Stimulated activated CD4-positive, alpha-beta T cell treated with anti-CD3 and anti-CD28 coated beads, TNF-alpha, amount 100 ng/mL, for 48 hours (primary cell): ENCODE data around the gene MBLAC1.
"Not testable (repeated sequence)": the region's sequence is repeated elsewhere in the genome, so short reads cannot be mapped to it uniquely, and the experiment has no call there.

ENCODE experiments used
- DNase-seq, 3 donors: peaks; one replicate each; pipeline ENCODE4 v3.0.0-alpha.2; 2020; ENCODE audit warnings: low read depth in 3 of 3

The MBLAC1 gene

DNA sequence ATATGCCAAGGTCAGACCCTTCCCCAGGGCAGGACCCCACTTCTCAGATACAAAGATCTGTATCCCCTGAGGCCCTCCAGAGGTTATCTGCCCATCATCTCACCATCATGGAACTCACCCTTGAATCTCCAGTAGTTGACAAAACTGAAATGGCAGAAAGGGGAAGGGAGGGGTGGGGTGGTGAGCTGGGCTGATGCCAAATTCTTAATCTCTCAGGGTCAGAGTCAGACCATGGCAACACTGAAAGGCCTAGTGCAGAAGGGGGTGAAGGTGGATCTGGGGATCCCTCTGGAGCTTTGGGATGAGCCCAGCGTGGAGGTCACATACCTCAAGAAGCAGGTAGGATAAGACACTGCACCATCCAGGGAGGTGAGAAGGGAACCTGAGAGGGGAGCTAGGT lies 4.2 kb upstream of the MBLAC1 start:
- no peak for DNase-seq

DNA sequence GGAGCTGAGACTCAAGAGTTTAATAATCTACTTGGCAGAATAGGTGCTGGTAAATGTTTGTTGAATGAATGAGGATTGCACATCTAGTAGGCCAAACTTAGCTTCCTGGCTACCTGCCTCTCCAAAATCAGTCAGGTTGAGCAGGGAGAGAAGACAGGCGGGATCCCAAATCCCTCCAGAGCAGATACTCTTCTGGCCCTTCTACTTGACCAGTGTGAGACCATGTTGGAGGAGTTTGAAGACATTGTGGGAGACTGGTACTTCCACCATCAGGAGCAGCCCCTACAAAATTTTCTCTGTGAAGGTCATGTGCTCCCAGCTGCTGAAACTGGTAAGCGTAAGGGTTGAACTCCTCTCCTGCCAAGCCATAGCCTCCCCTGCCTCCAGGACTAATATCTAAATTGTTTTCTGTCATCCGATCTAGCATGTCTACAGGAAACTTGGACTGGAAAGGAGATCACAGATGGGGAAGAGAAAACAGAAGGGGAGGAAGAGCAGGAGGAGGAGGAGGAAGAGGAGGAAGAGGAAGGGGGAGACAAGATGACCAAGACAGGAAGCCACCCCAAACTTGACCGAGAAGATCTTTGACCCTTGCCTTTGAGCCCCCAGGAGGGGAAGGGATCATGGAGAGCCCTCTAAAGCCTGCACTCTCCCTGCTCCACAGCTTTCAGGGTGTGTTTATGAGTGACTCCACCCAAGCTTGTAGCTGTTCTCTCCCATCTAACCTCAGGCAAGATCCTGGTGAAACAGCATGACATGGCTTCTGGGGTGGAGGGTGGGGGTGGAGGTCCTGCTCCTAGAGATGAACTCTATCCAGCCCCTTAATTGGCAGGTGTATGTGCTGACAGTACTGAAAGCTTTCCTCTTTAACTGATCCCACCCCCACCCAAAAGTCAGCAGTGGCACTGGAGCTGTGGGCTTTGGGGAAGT lies 2.2 kb upstream of the MBLAC1 start:
- DNase-seq = no peak

DNA sequence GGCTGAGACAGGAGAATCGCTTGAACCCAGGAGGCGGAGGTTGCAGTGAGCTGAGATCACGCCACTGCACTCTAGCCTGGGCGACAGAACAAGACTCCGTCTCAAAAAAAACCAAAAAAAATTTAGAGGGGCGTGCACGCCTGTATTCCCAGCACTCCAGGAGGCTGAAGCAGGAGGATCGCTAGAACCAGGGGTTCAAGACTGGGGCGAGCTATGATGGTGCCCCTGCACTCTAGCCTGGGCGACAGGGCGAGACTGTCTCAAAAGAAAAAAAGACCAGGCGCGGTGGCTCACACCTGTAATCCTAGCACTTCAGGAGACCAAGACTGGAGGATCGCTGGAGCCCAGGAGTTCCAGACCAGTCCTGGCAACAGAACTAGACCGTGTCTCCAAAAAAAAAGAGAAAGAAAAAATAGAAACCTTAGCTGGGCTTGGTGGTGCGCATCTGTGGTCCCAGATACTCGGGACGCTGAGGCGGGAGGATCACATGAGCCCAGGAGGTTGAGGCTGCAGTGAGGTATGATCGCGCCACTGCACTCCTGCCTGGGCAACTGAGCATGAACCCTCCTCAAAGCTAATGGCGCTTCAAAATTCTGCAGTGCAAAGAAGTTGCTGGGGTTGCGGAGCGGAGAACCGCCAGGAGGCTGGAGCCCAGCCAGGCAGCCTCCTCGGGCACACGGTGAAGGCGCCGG lies 382 bp upstream of the MBLAC1 start:
- no peak for DNase-seq

DNA sequence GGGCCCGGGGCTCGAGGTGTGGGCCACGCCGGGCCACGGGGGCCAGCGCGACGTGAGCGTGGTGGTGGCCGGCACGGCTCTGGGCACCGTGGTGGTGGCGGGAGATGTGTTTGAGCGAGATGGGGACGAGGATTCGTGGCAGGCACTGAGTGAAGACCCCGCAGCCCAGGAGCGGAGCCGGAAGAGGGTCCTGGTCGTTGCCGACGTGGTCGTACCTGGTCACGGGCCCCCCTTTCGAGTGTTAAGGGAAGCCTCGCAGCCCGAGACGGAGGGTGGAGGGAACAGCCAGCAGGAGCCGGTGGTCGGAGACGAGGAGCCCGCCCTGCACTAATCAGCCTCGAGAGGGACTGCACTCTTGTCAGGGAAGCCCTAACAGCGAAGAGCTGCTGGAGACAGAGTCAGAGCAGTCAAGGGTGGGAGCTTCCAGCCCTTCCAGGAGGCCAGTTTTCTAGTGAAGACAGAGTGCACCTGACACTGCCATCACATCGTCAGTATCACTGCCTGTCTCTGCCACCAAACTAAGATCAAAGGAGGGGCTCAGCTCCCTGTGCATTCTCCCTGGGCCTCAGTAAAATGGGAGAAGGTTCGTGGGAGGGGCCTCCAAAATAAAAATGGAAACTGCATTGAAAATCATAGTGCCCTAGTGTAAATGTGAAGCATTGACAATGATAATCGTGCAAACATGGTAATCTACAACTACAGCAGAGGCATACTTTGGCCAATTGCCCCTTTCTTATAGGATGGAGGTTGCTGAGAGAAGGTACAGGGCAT lies 1.3 kb downstream of the MBLAC1 start:
- no peak for DNase-seq

DNA sequence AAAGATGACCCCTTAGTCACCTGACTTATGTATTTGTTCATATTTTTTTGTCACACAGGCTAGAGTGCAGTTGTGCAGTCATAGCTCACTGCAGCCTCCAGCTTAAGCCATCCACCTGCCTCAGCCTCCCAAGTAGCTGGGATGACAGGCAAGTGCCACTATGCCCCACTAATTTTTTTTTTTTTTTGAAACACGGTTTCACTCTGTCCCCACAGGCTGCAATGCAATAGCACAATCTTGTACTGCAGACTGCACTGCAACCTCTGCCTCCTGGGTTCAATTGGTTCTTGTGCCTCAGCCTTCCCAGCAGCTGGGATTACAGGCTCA lies 1.8 kb downstream of the MBLAC1 start:
- no peak for DNase-seq

DNA sequence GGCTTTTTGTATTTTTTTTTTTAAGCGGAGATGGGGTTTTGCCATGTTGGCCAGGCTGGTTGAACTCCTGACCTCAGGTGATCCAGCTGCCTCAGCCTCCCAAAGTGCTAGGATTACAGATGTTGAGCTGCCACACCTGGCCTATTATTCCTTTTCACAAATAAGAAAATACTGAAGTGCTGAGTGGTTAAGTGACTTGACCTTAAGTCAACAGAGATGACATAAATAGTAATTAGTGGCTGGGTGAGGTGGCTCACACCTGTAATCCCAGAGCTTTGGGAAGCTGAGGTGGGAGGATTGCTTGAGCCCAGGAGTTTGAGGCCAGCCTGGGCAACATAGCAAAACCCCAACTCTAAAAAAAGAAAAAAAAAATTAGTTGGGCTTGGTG lies 3.4 kb downstream of the MBLAC1 start:
- DNase-seq = not testable (repeated sequence)

DNA sequence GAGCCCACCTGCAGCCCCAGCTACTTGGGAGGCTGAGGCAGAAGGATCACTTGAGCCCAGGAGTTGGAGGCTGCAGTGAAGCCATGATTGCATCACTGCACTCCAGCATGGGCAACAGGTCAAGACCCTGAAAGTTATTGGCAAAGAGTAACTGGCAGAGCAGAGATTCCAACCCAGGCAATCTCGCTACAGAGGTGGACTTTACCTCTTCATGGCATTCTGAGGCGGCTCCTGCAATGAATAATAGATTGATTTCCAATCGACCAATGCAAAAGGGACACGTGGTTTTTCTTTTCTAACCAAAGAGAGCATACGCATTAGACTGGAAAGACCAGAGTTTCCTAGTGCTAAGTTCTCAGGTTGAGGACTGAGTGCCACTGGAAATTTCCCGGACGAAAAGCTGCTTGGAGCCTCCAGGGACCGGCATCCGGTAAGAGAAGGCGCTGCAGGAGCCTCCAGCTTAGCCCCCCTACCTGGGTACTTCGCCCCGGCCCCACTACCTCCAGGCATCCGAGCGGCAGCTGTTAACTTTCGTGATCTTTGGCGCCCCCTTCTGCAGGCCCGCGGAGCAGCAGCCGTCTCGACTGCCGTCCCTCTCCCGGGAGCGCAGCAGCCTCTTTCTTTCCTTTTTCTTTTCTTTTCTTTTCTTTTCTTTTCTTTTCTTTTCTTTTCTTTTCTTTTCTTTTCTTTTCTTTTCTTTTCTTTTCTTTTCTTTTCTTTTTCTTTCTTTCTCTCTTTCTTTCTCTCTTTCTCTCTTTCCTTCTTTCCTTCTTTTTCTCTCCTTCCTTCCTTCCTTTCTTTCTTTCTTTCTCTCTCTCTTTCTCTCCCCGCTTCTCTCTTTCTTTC lies 4.1 kb downstream of the MBLAC1 start:
- DNase-seq = peak; percentile 59 to 88 (median 75)

DNA sequence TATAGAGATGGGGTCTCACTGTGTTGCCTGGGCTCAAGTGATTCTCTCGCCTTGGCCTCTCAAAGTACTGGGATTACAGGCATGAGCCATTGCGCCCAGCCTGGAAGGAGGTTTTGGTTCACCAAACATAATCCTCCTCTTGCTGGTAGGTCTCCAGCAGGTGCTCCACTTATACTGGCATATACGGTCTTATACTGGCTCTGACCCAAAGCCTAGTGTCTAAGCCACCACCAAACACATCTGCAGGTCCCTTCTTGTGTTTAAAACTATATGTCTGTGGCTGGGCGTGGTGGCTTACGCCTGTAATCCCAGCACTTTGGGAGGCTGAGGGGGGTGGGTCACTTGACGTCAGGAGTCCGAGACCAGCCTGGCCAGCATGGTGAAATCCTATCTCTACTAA lies 5.4 kb downstream of the MBLAC1 start:
- no peak for DNase-seq

DNA sequence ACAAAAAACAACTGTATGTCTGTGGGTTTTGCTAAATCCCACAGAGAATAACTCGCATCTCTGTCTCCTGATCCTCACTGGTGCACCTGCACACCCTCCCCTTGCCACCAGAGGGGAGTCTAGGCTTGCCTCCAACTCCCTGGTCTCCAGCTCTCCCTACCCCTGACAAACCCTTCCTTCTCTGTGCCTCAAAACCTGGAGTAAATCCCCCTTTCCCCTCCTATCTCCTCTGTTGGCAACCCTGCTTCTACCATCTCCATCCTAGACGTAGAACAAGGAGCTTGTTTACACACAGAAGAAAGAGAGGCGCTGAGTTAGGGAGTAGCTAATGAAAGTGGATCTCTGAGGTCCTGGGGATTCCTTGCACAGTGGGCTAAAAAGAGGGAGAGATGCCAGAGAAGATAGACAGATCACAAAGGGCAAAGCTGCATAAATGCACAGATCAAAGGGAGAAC lies 6.0 kb downstream of the MBLAC1 start:
- DNase-seq = peak in 1 of 3 donors; percentile 58

DNA sequence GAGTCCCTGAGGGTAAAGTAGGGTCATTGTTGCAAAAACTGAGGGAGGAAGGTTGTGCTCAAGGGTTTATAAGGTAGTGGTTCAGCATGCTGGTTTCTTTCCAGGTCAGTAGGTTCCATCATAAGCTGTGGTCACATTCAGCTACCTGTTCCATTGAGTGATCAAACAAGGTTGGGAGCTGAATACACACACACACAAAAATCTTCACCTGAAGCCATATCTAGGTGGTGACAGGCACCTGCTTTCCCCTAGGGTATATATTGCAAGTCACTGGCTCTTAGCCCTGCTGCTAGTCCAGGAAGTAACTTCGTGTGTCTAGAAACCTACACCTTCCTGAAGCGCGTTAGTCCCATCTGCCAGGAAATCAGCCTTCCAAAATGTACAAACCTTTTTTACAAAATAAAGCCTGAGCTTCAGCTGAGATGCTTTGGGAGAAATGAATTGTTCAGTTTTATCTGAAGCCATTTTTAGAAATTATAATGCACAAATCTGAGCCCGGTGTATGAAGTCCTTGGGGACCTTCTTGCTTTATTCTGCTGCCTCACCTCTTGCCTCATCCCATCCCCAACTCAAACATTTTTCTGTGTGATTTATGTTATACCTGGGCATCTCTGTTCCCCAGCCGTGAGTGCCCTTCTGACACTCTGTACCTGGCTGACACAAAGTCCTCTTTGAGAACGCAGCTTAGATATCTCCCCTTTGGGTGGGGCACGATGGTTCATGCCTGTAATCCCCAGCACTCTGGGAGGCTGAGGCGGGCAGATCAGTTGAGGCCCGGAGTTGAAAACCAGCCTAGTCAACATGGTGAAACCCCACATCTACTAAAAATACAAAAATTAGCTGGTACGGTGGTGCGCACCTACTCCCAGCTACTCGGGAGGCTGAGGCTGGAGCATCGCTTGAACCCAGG lies 11.3 kb downstream of the MBLAC1 start:
- DNase-seq = no peak

DNA sequence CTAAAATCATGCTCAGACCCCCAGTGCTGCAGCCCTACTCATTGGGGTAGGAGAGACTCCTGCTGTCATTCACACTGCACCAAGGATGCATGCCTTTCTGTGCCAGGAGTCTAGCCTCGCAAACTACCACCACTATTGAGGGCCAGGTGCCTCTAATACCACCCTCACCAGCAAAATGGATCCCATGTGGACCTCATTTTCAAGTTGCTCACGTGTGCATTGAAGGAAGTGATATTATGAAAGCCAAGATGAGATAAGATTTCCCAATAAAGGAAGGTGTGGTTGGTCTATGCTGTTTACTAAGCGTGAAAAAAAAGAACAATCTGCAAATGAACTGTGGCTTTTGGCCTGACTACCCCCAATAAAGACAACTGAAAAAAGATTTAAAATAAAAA lies 14.8 kb downstream of the MBLAC1 start:
- DNase-seq = no peak

DNA sequence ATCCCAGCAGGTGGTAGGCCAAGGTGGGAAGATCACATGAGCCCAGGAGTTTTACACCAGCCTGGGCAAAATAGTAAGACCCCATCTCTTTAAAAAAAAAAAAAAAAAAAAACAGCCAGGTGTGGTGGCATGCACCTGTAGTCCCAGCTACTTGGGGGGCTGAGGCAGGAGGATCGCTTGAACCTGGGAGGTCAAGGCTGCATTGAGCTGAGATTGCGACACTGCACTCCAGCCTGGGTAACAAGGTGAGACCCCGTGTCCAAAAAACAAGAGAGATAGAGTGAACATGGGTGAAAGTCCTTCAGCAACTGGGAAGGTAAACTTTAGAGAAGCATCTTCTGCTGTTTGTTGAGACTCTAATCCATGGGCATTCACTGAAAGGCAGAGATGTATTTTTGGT lies 15.7 kb downstream of the MBLAC1 start:
- DNase-seq = no peak

DNA sequence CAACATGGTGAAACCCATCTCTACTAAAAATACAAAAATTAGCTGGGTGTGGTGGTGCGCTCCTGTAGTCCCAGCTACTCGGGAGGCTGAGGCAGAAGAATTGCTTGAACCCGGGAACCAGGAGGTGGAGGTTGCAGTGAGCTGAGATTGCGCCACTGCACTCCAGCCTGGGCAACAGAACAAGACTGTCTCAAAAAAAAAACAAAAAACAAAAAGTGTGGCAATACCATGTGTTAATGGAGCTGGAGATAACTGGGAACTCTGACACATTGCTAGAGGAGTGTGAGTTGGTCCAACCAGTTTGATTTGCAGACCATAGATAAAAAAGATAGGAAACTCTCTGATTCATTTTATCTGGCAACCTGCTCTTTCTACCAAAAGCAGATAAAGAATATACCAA lies 19.6 kb downstream of the MBLAC1 start:
- DNase-seq = not testable (repeated sequence)

DNA sequence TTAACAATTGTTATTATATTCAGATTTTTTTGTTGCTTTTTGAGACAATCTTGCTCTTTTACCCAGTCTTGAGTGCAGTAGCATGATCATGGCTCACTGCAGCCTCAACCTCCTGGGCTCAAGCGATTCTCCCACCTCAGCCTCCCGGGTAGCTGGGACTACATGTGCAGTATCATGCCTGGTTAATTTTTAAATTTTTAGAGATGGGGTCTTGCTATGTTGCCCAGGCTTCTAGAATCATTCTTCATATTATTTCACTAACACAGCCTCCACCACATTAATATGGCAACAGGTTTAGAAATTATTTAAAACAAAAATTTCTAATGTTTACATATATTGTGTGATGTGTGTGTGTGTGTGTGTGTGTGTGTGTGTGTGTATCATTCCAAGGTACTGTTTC lies 20.5 kb downstream of the MBLAC1 start:
- no peak for DNase-seq

DNA sequence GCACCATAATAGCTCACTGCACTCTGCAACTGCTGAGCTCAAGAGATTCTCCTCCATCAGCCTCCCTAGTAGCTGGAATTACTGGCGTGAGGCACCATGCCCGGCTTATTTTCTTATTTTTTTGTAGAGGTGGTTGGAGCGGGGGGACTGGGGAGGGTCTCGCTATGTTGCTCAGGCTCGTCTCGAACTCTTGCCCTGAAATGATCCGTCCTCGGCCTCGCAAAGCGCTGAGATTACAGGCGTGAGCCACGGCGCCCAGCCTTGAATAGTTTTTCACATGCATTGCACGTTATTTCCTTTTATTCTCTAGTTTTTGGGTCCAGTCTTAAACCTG lies 21.4 kb downstream of the MBLAC1 start:
- DNase-seq = no peak

DNA sequence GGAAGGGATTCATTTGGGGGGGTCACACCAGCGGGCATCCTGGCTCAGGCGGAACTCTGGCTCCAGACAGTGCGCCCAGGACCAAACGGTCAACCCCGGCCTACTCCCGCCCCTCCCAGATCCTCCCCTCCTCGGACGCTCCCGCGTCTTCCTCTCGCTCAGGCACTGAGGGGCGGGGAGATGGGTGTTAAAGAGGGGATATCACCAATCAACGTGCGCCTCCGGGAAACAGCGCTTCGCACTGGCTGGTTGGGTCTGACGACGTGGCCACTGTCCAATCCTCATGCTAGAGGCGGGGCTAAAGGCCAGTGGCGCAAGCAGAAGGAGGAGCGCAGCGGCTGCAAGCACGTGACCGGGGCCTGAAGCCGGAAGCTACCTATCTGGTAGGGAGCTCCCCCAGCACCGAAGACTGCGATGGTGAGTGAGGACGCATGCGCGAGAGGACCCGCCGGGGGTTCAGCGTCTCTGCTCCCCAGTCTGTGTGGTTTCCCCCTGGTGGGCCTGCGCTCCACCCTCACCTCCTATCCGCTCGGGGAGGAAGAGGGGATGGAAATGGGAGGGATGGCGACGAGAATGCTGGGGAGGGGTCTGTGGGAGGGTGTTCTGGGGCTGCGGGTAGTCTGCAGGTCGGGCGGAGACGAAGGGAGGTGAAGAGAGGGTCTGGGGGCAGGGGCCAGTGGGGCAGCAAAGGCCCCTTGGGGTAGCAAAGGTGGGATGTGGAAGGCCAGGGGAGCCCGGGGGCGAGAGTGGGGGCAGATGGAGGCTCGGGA lies 22.0 kb downstream of the MBLAC1 start, which contains the start of gene LAMTOR4:
Gene LAMTOR4, plus strand, starts transcription at position 360 of the 770 bp plus-strand sequence. Its CDS starts 55 bp downstream, at position 415.
- peak; percentile 95 to 98 (median 97) for DNase-seq

DNA sequence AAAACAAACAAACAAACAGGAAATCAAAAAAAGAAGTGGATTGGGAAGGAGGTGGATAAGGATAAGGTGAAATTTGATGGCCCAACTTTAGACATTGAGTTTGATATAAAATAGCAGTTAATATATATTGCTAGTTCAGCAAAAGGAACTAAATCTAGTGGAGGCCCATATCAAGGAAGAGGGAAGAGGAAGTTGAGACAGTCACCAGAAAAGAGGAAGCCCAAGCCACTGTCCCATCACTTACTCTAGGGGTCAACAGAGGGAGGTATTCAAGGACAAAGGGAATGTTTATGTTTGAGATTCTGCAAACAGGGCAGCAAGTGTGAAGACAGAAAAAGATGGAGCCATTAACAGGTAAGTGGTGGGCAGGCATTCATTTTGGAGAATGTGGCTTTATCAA lies 25.6 kb downstream of the MBLAC1 start:
- DNase-seq = no peak

DNA sequence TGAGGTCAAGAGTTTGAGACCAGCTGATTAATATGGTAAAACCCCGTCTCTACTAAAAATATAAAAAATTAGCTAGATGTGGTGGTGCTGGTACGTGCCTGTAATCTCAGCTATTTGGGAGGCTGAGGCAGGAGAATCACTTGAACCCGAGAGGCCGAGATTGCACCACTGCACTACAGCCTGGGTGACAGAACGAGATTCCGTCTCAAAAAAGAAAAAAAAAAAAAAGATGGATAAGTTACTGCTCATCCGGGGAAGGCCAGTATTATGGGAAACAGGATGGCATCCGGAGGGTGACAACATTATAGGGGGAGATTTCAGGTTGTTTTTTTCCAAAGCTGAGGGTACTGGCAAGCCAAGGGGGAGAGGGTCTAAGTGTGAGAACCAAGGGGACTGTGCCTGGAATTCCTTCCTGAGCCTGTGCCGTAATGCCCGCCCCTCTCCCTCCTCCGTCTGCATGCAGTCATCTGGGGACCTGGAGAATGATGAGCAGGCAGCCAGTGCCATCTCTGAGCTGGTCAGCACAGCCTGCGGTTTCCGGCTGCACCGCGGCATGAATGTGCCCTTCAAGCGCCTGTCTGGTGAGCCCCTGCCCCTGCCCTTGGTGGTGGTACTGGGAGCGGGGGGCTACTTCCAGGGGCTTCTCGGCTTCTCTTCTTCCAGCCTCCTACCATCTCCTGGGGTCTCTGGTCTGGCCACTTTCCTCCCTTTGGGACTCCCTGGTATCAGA lies 26.3 kb downstream of the MBLAC1 start:
- no peak for DNase-seq
